ENCODE results near the gene C9orf57.

DNA sequence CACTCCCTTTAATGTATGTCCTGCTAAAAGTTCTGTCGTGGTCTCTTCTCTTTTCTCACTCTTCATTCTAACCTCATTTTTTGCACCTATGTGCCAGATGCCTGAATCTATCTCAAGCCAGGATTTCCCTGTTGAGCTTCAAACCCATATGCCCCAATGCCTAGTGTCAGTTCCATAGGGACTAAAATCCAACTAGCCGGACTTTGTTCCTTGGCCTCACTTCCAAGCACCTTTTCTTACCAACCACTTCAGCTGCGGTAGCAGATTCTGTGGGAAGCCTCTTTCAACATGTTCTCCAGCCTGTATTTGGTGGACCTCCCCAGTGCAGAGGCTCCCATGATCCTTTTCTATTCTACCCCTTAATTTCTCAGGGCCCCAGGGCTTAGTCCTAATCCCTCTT lies 17.5 kb downstream of the C9orf57 start:
- no peak for TF ChIP-seq POLR2A (IDR thresholded peaks at IDR 0.05)
- TF ChIP-seq, protein P1, sequence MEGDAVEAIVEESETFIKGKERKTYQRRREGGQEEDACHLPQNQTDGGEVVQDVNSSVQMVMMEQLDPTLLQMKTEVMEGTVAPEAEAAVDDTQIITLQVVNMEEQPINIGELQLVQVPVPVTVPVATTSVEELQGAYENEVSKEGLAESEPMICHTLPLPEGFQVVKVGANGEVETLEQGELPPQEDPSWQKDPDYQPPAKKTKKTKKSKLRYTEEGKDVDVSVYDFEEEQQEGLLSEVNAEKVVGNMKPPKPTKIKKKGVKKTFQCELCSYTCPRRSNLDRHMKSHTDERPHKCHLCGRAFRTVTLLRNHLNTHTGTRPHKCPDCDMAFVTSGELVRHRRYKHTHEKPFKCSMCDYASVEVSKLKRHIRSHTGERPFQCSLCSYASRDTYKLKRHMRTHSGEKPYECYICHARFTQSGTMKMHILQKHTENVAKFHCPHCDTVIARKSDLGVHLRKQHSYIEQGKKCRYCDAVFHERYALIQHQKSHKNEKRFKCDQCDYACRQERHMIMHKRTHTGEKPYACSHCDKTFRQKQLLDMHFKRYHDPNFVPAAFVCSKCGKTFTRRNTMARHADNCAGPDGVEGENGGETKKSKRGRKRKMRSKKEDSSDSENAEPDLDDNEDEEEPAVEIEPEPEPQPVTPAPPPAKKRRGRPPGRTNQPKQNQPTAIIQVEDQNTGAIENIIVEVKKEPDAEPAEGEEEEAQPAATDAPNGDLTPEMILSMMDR (IDR thresholded peaks at IDR 0.05): no peak

Data from uterus (tissue), 2 donors.